ENCODE measurements around the gene ARF3.

DNA sequence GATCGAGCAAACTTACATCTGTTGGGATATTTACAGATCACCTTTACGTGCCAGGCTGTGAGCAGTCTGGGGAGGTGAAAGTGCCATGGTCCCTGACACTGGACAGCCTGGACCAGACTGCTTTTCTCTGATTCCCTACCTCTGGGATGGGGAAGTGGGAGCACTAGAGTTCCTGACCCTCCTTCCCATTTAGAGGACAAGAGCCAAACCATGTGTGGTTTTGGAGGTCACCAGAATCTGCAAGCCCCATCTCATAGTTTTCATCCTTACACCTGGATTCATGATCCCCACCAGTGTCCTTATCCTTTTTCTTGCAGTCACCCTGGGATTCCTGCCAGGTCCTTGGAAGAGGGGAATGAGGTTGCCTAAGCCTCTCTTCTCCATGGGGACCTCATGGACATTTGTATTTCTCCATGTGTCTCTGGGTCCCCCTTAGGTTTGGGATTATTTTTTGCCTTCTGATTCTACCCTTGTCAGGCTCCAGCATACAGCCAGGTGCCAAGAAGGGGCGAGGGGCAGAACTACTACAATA is 15.7 kb upstream of the ARF3 start:
- TF ChIP-seq TARDBP (IDR thresholded peaks at IDR 0.05) (no peak), ZBTB17 (CRISPR knock-in tag; IDR thresholded peaks at IDR 0.05) (no peak)
- TF ChIP-seq, protein P1, sequence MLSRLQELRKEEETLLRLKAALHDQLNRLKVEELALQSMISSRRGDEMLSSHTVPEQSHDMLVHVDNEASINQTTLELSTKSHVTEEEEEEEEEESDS (CRISPR knock-in tag; IDR thresholded peaks at IDR 0.05), result no peak
- TF ChIP-seq, protein P2, sequence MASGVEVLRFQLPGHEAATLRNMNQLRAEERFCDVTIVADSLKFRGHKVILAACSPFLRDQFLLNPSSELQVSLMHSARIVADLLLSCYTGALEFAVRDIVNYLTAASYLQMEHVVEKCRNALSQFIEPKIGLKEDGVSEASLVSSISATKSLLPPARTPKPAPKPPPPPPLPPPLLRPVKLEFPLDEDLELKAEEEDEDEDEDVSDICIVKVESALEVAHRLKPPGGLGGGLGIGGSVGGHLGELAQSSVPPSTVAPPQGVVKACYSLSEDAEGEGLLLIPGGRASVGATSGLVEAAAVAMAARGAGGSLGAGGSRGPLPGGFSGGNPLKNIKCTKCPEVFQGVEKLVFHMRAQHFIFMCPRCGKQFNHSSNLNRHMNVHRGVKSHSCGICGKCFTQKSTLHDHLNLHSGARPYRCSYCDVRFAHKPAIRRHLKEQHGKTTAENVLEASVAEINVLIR (CRISPR knock-in tag; IDR thresholded peaks at IDR 0.05), result no peak

All from K562 (cell line).